NCI-H1048 (cell line): ENCODE data around the gene XRRA1.

ENCODE experiments used
- DNase-seq: peaks from one replicate; lab custom pipeline; 2025; lab: John Stamatoyannopoulos, UW

The XRRA1 gene

DNA sequence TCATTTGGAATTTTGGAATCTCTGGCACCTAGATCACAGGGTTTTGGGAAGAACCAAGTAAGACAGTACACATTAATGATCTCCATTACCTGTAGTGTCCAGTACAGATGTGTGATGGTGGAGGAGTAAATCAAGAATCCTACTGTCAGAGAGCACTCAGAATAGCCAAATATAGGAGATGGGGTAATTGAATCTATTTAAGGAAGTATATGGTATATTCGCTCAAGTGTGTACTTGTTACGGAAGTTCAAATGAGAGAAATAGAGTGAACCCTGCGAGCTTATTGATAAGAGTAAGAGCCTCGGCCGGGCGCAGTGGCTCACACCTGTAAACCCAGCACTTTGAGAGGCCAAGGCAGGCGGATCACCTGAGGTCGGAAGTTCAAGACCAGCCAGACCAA lies 2.3 kb upstream of the XRRA1 start:
- no peak for DNase-seq

GRCh38 chr11:74950374-74950969 lies 1.6 kb upstream of the XRRA1 start:
- no peak for DNase-seq

- no peak for DNase-seq
Measured at GRCh38 chr11:74949753-74950137, 854 bp upstream of the XRRA1 start.

DNA sequence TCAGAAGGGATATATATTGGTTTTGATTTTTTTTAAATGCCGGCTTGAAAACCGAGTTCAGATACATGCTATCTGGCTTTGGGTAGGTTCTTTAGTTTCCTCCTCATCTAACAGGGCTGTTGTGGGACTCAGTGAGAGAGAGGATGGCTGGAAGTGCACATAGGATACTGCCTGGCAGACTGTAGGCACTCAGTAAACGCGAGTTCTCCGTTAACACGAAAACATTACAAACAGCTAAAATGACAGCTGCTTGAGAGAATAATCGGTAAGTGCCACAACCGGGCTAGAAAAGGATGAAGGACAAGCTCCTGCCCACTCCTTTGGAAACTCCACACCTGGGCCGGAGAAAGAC lies 369 bp downstream of the XRRA1 start:
- no peak for DNase-seq

- DNase-seq: no peak
Measured at GRCh38 chr11:74942073-74942759, 6.7 kb downstream of the XRRA1 start.

DNA sequence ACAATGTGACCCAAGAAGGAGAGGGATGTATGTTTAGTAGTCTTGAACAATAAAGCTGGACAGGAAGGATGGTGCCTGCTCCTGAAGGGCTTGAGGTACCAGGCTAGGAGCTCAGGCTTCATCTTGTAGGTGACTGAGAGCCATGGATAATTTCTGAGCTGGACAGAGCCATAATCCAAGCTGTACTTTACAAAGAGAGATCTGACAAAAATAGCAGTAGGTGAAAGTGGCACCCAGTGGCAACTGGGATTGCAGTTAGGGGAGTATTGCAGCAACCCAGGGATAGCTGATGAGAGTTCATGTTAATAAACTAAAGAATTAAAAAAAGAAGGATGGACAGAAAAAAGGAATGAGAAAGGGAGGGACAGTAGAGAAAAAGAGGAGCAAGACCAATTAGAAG lies 7.4 kb downstream of the XRRA1 start:
- no peak for DNase-seq

- no peak for DNase-seq
Measured at GRCh38 chr11:74937696-74938475, 11.0 kb downstream of the XRRA1 start.

- no peak for DNase-seq
Measured at GRCh38 chr11:74936976-74937375, 11.9 kb downstream of the XRRA1 start.

DNA sequence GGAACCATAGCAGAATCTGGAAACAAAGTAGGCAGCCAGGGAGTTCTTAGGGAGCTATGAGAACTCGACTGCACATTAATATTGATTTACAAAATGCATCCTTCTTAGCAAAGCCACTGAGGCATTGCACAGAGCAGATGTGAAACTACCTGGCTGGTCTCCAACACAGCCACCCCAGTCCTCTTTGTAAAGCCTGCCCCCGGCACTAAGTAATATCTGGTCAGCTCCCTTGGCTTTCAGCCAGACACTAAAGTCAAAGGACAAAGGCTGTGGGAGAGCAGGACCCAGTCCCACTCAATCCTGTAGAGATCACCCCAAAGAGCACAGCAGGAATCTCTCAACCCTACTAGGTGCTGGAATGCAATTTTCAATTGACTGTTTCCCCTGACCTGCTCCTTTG lies 12.8 kb downstream of the XRRA1 start:
- DNase-seq: no peak

- no peak for DNase-seq
Measured at GRCh38 chr11:74935285-74935684, 13.6 kb downstream of the XRRA1 start.

DNA sequence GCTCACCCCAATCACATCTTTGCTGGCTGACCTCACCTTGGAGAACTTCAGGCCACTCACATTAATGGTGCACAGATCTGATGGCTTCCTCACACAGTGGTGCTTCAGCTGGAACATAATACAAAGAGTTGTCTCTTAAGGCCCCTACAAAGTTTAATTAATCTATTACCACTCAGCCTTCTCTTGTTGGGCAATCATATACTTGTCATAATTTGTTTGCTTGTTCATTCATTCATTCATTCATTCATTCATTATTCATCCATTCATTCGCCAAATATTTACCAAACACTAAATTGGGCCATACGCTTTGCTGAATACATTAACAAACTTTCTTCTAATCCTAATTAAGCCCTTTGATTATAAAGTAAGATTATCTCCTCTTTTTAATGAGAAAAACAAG lies 15.1 kb downstream of the XRRA1 start:
- DNase-seq: no peak

DNA sequence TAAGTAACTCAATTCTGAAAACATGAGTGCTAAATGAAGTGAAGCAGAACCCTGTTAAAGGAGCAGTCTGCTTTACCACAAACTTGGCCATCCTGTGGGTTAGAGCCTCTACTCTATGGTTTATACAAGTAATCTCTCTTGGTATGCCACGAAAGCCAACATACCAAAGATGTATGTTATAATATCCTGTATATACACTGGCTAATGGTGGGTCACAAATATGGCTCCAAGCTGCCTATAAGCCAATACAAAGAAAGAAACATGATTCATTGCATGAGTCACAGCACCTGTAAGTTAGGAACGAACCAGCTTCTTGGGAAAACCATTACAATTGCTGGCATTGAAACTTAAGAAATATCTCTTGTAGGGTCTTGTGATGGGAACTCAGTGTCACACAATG lies 16.1 kb downstream of the XRRA1 start:
- DNase-seq: no peak

DNA sequence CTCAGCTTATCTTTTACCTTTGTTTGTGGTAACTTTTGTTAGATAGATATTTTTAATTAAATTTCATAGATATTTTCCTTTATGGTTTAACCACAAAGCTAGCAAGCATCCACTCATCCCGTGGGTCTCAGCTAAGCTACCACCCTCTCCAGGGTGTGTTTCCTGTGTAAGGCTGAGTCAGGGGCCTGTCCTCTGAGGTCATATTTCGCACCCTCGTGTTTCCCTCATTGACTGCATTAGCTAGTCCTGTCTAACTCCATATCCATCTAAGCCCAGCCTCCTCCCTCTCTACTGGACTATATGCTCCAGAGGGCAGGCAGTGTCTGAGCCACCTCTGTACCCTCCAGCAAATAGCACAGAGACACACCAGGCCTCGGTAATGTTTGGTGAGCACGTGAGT lies 16.7 kb downstream of the XRRA1 start:
- DNase-seq: no peak

- peak; percentile 48 for DNase-seq
Measured at GRCh38 chr11:74929431-74930363, 19.2 kb downstream of the XRRA1 start.

GRCh38 chr11:74927496-74927895 lies 21.4 kb downstream of the XRRA1 start:
- no peak for DNase-seq

GRCh38 chr11:74926304-74927030 lies 22.4 kb downstream of the XRRA1 start:
- no peak for DNase-seq

DNA sequence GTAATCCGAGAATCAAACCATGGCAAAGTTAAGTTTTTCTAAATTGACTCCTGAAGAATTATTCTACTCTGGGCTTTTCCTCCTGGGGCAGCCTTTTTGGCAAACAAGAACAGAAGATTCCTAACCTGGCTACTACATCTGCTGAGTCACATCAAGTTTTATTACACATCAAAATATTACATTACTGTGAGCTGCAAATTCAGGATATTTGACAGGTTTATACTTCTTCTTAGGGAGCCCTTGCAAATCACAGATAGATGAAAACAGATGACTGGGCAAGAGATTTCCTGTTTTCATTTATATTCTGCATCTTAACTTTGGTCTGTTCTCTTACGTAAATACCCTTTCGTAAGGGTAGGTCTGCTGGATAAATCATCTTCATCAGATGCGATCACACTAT lies 23.6 kb downstream of the XRRA1 start:
- DNase-seq: no peak

DNA sequence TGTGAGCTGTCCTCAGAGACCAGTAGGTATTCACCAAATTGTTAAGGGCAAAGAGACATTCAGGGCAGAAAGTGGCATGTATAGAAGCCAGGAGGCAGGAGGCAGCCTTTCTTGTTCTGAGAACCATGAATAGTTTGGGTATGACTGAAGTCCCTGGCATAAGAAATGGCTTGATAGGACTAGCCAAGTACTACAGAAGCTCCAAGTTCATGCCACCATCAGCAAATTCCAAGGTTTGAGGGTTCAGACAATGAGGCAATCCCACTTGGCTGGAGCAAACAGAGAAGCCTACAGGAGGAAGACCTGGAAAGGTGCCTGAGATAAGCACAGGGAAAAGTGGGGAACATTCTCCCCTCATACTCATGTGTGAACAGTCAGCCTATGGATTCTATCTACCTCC lies 25.8 kb downstream of the XRRA1 start:
- DNase-seq: no peak

GRCh38 chr11:74909812-74910211 lies 39.1 kb downstream of the XRRA1 start:
- DNase-seq: no peak

- no peak for DNase-seq
Measured at GRCh38 chr11:74909385-74909784, 39.5 kb downstream of the XRRA1 start.

GRCh38 chr11:74905326-74905725 lies 43.6 kb downstream of the XRRA1 start:
- no peak for DNase-seq

DNA sequence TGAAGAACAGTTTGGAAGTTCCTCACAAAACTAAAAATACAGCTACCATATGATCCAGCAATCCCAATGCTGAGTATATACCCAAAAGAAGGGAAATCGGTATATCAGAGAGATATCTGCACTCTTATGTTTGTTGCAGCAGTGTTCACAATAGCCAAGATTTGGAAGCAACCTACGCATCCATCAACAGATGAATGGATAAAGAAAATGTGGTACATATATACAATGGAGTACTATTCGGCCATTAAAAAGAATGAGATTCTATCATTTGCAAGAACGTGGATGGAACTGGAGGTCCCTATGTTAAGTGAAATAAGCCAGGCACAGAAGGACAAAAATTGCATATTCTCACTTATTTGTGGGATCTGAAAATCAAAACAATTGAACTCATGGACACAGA lies 46.5 kb downstream of the XRRA1 start:
- no peak for DNase-seq
